Left ventricle myocardium inferior (tissue), 1 donor: ENCODE data around the gene CDK14. TPM values are rescaled to one million over a fixed set of nuclear protein-coding genes. Genes with fewer than 3 reads are reported as not detected.

Experiments
- DNase-seq: peaks from one replicate; pipeline ENCODE4 v3.0.0-alpha.2; 2020
- H3K27ac ChIP-seq: fragments of 200-600 bp; replicated peaks from 2 replicates; pipeline ENCODE4 v1.8.0; 2021
- H3K27me3 ChIP-seq: fragments of 200-600 bp; 2 replicates; pipeline ENCODE4 v1.8.0; 2021; ENCODE audit warnings: low read depth
- H3K36me3 ChIP-seq: fragments of 200-600 bp; 2 replicates; pipeline ENCODE4 v1.8.0; 2021
- H3K4me1 ChIP-seq: fragments of 200-600 bp; 2 replicates; pipeline ENCODE4 v1.8.0; 2021
- H3K4me3 ChIP-seq: fragments of 200-600 bp; 2 replicates; pipeline ENCODE4 v1.8.0; 2021; ENCODE audit warnings: mild to moderate bottlenecking, moderate library complexity
- H3K9me3 ChIP-seq: fragments of 200-600 bp; replicated peaks from 2 replicates; pipeline ENCODE4 v1.8.0; 2021
- CTCF ChIP-seq: fragments of 200-600 bp; IDR thresholded peaks from 2 replicates; pipeline ENCODE4 v1.8.0; 2021; ENCODE audit warnings: antibody characterized with exemption, mild to moderate bottlenecking, borderline replicate concordance
- intact Hi-C: fragments of 100-400 bp; cut with micrococcal nuclease; formaldehyde crosslinking; loops from one replicate; pipeline ENCODE4 v1.11.0; 2022
- total RNA-seq: library from RNA; stranded (reverse); fragmentation: NEBNext Ultra II Directional; extraction: Animal tissue kit (Norgen Biotek cat#: 25700); gene quantifications from one replicate; pipeline ENCODE4 v1.2.1, GENCODE V29; 2021
- donor health status: DM: no; HTN: yes; CAD: no; lungs with severe emphysema.

CDK14 gene
- total RNA-seq, 1 donor from 2014 or later: 18.7 TPM

GRCh38 chr7:90736316-90736715 is 140.2 kb downstream of the CDK14 start:
- peaks cover 12% of the 10 kb centered on the region for H3K9me3 ChIP-seq
- no peaks in the 10 kb centered on the region for H3K36me3 ChIP-seq
- H3K27ac ChIP-seq: no peak overlapping the region
- intact Hi-C loops: no loop called here
- DNase-seq: no peak
- H3K27me3 ChIP-seq: no peaks in the 10 kb centered on the region
- no peak for TF ChIP-seq CTCF
- no peak overlapping the region for H3K4me3 ChIP-seq
- H3K4me1 ChIP-seq: peaks cover 35% of the 10 kb centered on the region

- intact Hi-C loops: no loop called here
Measured at GRCh38 chr7:90736968-90737939, 141.1 kb downstream of the CDK14 start.

GRCh38 chr7:90738249-90738648 is 142.1 kb downstream of the CDK14 start:
- no peak overlapping the region for H3K27ac ChIP-seq
- no peak for DNase-seq
- no peaks in the 10 kb centered on the region for H3K27me3 ChIP-seq
- H3K9me3 ChIP-seq: peaks cover 12% of the 10 kb centered on the region
- no peak overlapping the region for H3K4me3 ChIP-seq
- TF ChIP-seq CTCF: no peak
- H3K4me1 ChIP-seq: peaks cover 35% of the 10 kb centered on the region
- intact Hi-C loops: no loop called here
- H3K36me3 ChIP-seq: no peaks in the 10 kb centered on the region

More at GRCh38 chr7:90736968-90737939, 141.1 kb downstream of the CDK14 start:
- peaks cover 35% of the 10 kb centered on the region for H3K4me1 ChIP-seq
- no peak overlapping the region for H3K4me3 ChIP-seq
- no peaks in the 10 kb centered on the region for H3K27me3 ChIP-seq
- no peak for TF ChIP-seq CTCF
- no peaks in the 10 kb centered on the region for H3K36me3 ChIP-seq
- no peak for DNase-seq
- H3K27ac ChIP-seq: no peak overlapping the region
- H3K9me3 ChIP-seq: peaks cover 12% of the 10 kb centered on the region

- no peak for DNase-seq
- Histone ChIP-seq H3K27ac (no peak overlapping the region), H3K4me1 (peaks cover 35% of the 10 kb centered on the region), H3K36me3 (no peaks in the 10 kb centered on the region), H3K9me3 (no peaks in the 10 kb centered on the region), H3K27me3 (no peaks in the 10 kb centered on the region), H3K4me3 (no peak overlapping the region)
- intact Hi-C loops: no loop called here
- TF ChIP-seq CTCF: no peak
Measured at GRCh38 chr7:90739716-90740115, 143.6 kb downstream of the CDK14 start.

GRCh38 chr7:90740386-90740785 is 144.3 kb downstream of the CDK14 start:
- H3K9me3 ChIP-seq: no peaks in the 10 kb centered on the region
- TF ChIP-seq CTCF: no peak
- H3K36me3 ChIP-seq: no peaks in the 10 kb centered on the region
- no peaks in the 10 kb centered on the region for H3K27me3 ChIP-seq
- no peak overlapping the region for H3K4me3 ChIP-seq
- H3K27ac ChIP-seq: no peak overlapping the region
- H3K4me1 ChIP-seq: peaks cover 35% of the 10 kb centered on the region
- no peak for DNase-seq
- intact Hi-C loops: no loop called here
